KOPT-K1 (cell line): Measurements from ENCODE around the gene IFITM1.
A peak's percentile ranks its signal among the peaks of the same experiment; 100 is the strongest.
"Not testable (repeated sequence)": the region's sequence is repeated elsewhere in the genome, so short reads cannot be mapped to it uniquely, and the experiment has no call there.

Source experiments
- H3K27ac ChIP-seq: fragments of 200-600 bp; sonication (generic); 2 replicates; pipeline ENCODE4 v1.5.1; 2016; ENCODE audit warnings: antibody characterized with exemption, mild to moderate bottlenecking, low read depth, low read length; ENCODE audit not compliant: poor library complexity, severe bottlenecking
- H3K36me3 ChIP-seq: fragments of 200-600 bp; sonication (generic); 2 replicates; pipeline ENCODE4 v1.5.1; 2017; ENCODE audit warnings: antibody characterized with exemption, mild to moderate bottlenecking, low read length, moderate library complexity; ENCODE audit not compliant: insufficient read depth
- H3K9me3 ChIP-seq: fragments of 200-600 bp; sonication (generic); 2 replicates; pipeline ENCODE4 v1.5.1; 2017; ENCODE audit warnings: antibody characterized with exemption, low read length, mild to moderate bottlenecking; ENCODE audit not compliant: insufficient read depth, poor library complexity, severe bottlenecking

The IFITM1 gene

DNA sequence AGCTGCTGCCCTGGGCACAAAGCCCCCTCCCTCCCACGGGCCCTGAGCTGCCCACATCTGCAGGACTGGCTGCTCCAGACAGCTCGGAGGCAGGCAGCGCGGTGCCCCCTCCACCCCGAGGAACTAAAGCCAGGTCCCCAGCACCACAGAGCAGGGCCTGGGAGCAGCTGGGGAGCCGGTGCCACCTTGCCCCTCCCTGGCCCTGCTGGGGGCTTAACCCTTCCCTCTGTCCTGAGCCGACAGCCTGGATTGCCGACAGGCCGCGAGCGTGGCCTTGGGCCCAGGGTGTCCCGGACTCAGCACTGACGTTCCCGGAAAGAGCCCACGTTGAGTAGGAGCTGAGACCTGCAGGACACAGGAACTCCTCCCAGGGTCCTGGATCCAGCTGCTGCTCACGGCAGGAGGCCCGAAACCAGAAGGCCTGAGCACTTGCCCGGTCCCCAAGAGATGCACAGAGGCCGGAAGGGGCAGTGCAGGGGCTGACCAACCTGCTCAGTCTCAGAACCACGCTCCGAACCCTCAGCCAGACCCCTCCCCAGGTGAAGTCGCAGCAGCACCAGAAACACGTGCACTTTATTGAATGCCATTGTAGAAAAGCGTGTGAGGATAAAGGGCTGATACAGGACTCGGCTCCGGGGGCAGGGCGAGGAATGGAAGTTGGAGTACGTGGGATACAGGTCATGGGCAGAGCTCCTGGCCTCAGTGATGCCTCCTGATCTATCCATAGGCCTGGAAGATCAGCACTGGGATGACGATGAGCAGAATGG lies 5.5 kb downstream of the IFITM1 start:
- peaks cover 16% of the 10 kb centered on the region for H3K36me3 ChIP-seq
- not testable (repeated sequence) for H3K9me3 ChIP-seq
- peak overlapping the region; percentile 63 for H3K27ac ChIP-seq

- Histone ChIP-seq H3K27ac (peak overlapping the region; percentile 63), H3K36me3 (peaks cover 16% of the 10 kb centered on the region)
- H3K9me3 ChIP-seq: not testable (repeated sequence)
Measured at GRCh38 chr11:319888-320273, 6.0 kb downstream of the IFITM1 start.

GRCh38 chr11:324156-324555 lies 10.3 kb downstream of the IFITM1 start:
- Histone ChIP-seq H3K27ac (peak overlapping the region; percentile 42), H3K36me3 (no peaks in the 10 kb centered on the region), H3K9me3 (no peaks in the 10 kb centered on the region)

- peak overlapping the region; percentile 42 for H3K27ac ChIP-seq
- H3K36me3 ChIP-seq, H3K9me3 ChIP-seq: not testable (repeated sequence)
Measured at GRCh38 chr11:324593-325517, 11.0 kb downstream of the IFITM1 start.

- no peaks in the 10 kb centered on the region for H3K9me3 ChIP-seq
- H3K27ac ChIP-seq: peak overlapping the region; percentile 96
- H3K36me3 ChIP-seq: no peaks in the 10 kb centered on the region
Measured at GRCh38 chr11:325796-326591, 12.2 kb downstream of the IFITM1 start.

DNA sequence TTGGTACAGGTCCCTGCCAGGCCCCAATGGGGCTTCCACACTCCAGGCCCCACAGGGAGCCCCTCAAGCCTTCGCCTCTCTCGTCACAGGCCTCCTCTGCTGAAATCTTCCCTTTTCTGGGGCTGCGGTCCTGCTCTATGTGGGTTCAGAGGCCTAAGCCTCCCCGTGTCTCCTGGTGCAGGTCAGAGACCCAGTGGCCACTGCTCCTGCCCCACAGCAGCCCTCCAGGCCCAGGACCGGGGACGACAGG lies 12.7 kb downstream of the IFITM1 start:
- peak overlapping the region; percentile 96 for H3K27ac ChIP-seq
- H3K9me3 ChIP-seq: no peaks in the 10 kb centered on the region
- H3K36me3 ChIP-seq: no peaks in the 10 kb centered on the region

GRCh38 chr11:326842-327580 lies 13.2 kb downstream of the IFITM1 start:
- H3K27ac ChIP-seq: peak overlapping the region; percentile 96
- no peaks in the 10 kb centered on the region for H3K9me3 ChIP-seq
- H3K36me3 ChIP-seq: no peaks in the 10 kb centered on the region

- Histone ChIP-seq H3K27ac (peak overlapping the region; percentile 96), H3K36me3 (no peaks in the 10 kb centered on the region), H3K9me3 (no peaks in the 10 kb centered on the region)
Measured at GRCh38 chr11:327581-327923, 13.7 kb downstream of the IFITM1 start.

DNA sequence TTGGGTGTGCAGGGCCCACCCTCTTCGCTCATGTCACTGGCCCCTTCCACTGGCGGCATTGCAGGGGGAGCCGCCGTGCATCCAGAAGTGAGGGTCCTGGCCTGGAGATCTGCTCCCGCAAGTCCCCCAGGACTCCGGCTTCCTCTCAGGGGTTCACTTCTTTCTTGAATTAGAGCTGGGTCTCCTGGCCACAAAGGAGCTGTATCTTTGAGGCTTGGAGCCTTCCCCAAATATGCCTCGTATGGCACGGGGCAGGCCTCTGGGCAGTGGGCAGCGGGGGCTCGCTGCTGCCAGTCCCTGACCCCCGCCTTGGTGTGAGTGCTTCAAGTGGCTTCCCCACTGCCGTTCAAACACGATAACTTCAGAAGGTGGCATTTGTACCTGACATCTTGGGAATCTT lies 14.2 kb downstream of the IFITM1 start:
- no peaks in the 10 kb centered on the region for H3K36me3 ChIP-seq
- H3K27ac ChIP-seq: peak overlapping the region; percentile 96
- H3K9me3 ChIP-seq: peaks cover 2% of the 10 kb centered on the region

GRCh38 chr11:328516-329100 lies 14.8 kb downstream of the IFITM1 start:
- H3K9me3 ChIP-seq, H3K36me3 ChIP-seq: not testable (repeated sequence)
- peak overlapping the region; percentile 96 for H3K27ac ChIP-seq

DNA sequence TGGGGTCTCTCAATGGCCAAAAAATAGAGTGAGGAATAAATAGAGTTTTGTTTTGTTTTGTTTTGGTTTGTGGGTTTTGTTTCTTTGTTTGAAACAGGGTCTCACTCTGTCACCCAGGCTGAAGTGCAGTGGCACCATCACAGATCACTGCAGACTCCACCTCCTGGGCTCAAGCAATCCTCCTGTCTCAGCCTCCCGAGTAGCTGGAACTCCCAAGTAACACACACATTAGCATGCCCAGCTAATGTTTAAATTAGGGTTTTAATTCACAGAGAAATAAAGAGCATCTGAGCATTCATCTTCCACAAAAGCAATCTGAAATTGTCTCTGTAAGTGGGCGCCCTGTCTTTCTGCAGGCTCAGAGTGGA lies 16.0 kb downstream of the IFITM1 start:
- Histone ChIP-seq H3K27ac (peak overlapping the region; percentile 82), H3K36me3 (no peaks in the 10 kb centered on the region), H3K9me3 (peaks cover 6% of the 10 kb centered on the region)

DNA sequence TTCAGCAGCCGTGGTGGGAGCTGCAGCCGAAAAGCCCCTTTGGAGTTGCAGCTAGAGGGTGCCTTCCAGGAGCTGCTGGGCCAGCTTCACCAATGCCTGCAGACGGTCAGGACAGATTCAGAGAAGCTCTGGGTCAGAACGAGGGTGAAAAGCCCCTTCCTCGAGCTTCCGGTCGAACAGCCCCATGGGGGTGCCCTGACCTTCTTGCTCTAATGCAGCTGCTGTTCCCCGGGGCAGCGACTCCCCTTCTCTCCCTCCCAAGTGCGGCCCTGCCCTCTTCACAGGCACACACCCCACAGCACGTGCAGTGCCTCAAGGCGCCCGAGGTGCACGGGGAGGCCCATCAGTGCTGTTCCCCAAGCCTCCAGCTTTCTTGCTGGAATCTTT lies 16.5 kb downstream of the IFITM1 start:
- Histone ChIP-seq H3K36me3 (no peaks in the 10 kb centered on the region), H3K9me3 (peaks cover 6% of the 10 kb centered on the region), H3K27ac (peak overlapping the region; percentile 82)

DNA sequence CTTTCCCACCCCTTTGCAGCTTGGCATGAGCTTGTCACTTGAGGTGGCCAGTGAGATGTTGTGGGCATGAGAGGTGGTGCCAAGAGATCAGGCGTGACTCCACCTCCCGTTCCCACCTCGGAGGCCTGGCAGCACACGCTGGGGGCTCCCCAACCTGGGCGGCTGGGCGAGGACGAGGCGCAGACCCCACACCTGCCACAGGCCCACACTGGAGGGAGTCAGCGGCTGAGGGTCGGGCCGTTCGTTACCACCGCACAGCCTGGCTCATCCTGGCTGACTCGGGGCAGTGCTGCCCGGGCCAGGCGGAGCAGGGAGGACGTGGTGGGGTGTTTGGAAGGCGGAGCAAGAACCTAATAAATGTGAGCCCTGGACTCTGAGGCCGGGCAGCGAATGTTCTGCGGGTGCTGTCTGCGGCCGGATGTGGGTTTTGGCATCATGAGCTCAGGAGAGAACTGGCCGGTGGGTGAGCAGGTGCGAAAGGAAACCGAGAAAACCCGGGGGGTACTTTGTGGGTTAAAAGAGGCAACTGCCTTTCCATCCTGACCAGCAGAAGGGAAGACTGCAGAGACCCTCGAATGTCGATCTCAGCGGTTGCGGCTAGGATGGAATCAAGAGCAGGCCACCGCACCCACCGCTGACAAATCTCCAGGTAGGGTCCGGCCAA lies 17.0 kb downstream of the IFITM1 start:
- no peaks in the 10 kb centered on the region for H3K36me3 ChIP-seq
- H3K9me3 ChIP-seq: peaks cover 6% of the 10 kb centered on the region
- peak overlapping the region; percentile 82 for H3K27ac ChIP-seq

- peaks cover 6% of the 10 kb centered on the region for H3K9me3 ChIP-seq
- no peaks in the 10 kb centered on the region for H3K36me3 ChIP-seq
- H3K27ac ChIP-seq: peak overlapping the region; percentile 82
Measured at GRCh38 chr11:331358-332060, 17.7 kb downstream of the IFITM1 start.
